Brain microvascular endothelial cell (primary cell): ENCODE measurements around the gene MGST3.
A peak's percentile ranks its signal among the peaks of the same experiment; 100 is the strongest.
"Not testable (repeated sequence)": the region's sequence is repeated elsewhere in the genome, so short reads cannot be mapped to it uniquely, and the experiment has no call there.

Experiments used
- DNase-seq: peaks from one replicate; pipeline ENCODE4 v3.0.0-alpha.2; 2020
- H3K27ac ChIP-seq: fragments of 250-450 bp; sonication (Bioruptor Pico); 2 replicates; pipeline ENCODE4 v1.5.1; 2020; ENCODE audit warnings: mild to moderate bottlenecking, moderate library complexity
- H3K27me3 ChIP-seq: fragments of 250-450 bp; sonication (Bioruptor Pico); replicated peaks from 2 replicates; pipeline ENCODE4 v1.5.1; 2020; ENCODE audit warnings: mild to moderate bottlenecking
- H3K36me3 ChIP-seq: fragments of 250-450 bp; sonication (Bioruptor Pico); replicated peaks from 2 replicates; pipeline ENCODE4 v1.5.1; 2020; ENCODE audit warnings: mild to moderate bottlenecking
- H3K4me3 ChIP-seq: 2 replicates; pipeline ENCODE4 v1.5.1; 2011; ENCODE audit warnings: low read depth, mild to moderate bottlenecking, control low read depth, low read length, moderate library complexity
- in situ Hi-C: cut with HindIII; loops from 2 replicates; pipeline ENCODE4 v1.10.0; 2017; ENCODE audit warnings: low sequenced_read_pairs, low pct_ligation_motif_present
- TF ChIP-seq, protein P1 (sequence below): IDR thresholded peaks from 2 replicates; pipeline ENCODE4 v1.5.1; 2011; ENCODE audit warnings: low read depth, mild to moderate bottlenecking, moderate library complexity, low read length, control low read depth, inconsistent platforms; ENCODE audit errors: missing control alignments

MGST3 gene

DNA sequence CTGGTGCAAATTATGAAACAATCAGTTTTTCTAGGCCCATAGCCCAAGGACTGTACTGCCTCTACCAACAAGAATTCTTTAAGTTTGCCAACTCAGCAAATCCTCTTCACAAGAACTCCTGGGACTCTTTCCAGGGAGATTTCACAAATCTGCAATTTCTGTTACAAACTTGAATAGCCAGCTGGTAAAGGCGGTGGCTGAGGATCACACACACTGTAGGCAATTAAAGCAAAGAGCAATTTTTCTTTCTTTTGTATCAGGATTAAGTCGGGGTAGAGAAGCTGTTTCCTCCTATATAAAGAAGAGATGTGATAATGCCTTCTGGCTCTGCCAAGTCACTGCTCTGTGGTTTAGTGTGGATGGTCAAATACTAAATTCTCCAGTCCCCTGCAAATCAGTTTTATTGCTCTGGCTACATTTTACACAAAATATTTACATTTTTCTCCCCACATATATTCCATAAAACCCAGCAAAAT lies 65.6 kb downstream of the MGST3 start:
- peak; percentile 38 for DNase-seq
- in situ Hi-C loops = no loop called here
- Histone ChIP-seq H3K27ac (peak overlapping the region; percentile 46), H3K4me3 (peak overlapping the region; percentile 96), H3K27me3 (no peaks in the 10 kb centered on the region), H3K36me3 (no peaks in the 10 kb centered on the region)
- TF ChIP-seq, protein P1, sequence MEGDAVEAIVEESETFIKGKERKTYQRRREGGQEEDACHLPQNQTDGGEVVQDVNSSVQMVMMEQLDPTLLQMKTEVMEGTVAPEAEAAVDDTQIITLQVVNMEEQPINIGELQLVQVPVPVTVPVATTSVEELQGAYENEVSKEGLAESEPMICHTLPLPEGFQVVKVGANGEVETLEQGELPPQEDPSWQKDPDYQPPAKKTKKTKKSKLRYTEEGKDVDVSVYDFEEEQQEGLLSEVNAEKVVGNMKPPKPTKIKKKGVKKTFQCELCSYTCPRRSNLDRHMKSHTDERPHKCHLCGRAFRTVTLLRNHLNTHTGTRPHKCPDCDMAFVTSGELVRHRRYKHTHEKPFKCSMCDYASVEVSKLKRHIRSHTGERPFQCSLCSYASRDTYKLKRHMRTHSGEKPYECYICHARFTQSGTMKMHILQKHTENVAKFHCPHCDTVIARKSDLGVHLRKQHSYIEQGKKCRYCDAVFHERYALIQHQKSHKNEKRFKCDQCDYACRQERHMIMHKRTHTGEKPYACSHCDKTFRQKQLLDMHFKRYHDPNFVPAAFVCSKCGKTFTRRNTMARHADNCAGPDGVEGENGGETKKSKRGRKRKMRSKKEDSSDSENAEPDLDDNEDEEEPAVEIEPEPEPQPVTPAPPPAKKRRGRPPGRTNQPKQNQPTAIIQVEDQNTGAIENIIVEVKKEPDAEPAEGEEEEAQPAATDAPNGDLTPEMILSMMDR = no peak

DNA sequence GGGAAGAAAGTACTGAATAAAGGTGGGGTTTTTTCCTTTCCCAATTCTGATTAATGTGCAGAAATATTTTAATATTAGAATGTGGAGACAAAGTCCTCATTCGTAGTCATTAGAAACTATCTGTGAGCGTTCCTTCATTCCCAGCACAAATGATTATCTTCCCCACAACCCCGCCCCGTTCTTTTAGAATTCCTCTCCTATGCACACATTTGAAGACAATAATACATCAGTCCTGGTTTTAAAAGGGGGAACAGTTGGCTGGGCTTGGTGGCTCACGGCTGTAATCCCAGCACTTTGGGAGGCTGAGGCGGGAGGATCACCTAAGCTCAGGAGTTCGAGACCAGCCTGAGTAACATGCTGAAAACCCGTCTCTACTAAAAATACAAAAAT lies 66.5 kb downstream of the MGST3 start:
- no peak for DNase-seq
- in situ Hi-C loops = no loop called here
- Histone ChIP-seq H3K36me3 (no peaks in the 10 kb centered on the region), H3K27me3 (no peaks in the 10 kb centered on the region), H3K27ac (peak overlapping the region; percentile 68), H3K4me3 (peak overlapping the region; percentile 96)
- TF ChIP-seq, protein P1 = no peak

DNA sequence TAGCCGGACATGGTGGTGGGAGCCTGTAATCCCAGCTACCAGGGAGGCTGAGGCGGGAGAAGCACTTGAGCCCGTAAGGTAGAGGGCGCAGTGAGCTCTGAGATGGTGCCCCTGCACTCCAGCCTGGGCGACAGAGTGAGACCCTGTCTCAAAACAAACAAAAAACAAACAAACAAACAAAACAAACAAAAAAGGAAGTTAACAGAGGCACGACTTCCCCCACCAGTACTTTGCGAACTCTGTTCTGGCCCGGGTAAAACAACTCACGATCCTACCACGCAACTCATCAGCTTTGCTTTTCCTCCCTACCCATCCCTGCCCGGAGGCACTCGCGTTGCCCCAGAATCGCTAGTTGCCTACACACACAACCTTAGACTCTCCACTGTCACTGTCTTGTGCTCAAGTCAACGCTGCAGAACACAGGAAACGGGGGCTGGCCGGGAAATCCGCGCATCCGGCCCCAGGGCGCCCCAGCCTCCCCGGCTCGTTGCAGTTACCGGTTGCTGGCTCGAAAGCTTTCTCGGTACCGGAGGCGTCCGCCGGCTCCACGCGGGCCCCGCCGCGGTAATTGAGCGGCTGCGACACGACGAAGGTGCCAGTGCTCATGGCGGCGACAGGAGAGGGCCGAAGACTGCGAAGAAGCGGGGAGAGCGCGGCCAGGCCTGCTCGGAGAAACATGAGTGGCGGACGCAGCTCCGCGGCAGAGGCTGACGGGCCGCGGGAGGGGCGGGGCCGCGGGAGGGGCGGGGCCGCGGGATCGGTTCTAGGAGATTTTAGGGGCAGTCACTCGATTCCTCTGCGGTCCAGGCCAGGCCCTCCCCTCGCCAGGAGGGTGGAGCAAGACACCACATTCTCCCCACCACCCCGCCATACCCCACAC lies 67.1 kb downstream of the MGST3 start, which contains the start of gene ALDH9A1:
Gene ALDH9A1 (minus strand): TSS at position 682 of the 880 bp plus-strand sequence. CDS start 4 bp downstream, at position 678.
- in situ Hi-C loops = no loop called here
- peak; percentile 79 for DNase-seq

DNA sequence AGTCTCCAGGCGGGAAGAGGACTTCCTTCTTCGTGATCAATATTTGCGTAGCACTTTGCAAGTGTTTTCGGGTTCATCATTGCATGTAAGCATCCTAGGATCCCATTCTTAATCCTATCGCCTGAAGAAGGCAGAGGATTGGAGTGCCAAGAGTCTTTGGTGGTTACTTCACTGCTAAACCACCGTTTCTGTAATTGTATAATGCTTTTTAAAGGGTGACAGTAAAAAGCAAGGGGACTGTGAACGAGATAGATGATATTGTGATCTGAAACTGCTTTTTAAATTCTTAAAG lies 67.7 kb downstream of the MGST3 start:
- in situ Hi-C loops = no loop called here
- DNase-seq = no peak
- no peaks in the 10 kb centered on the region for H3K36me3 ChIP-seq
- H3K27me3 ChIP-seq = no peaks in the 10 kb centered on the region
- peak overlapping the region; percentile 96 for H3K4me3 ChIP-seq
- TF ChIP-seq, protein P1 = no peak
- no peak overlapping the region for H3K27ac ChIP-seq

More for the DNA sequence above, 67.1 kb downstream of the MGST3 start, which contains the start of gene ALDH9A1:
- Histone ChIP-seq H3K27me3 (no peaks in the 10 kb centered on the region), H3K27ac (peak within 1 kb of the TSS; percentile 68), H3K36me3 (no peaks in the 10 kb centered on the region), H3K4me3 (peak within 1 kb of the TSS; percentile 96)
- TF ChIP-seq, protein P1 = peak; percentile 50

DNA sequence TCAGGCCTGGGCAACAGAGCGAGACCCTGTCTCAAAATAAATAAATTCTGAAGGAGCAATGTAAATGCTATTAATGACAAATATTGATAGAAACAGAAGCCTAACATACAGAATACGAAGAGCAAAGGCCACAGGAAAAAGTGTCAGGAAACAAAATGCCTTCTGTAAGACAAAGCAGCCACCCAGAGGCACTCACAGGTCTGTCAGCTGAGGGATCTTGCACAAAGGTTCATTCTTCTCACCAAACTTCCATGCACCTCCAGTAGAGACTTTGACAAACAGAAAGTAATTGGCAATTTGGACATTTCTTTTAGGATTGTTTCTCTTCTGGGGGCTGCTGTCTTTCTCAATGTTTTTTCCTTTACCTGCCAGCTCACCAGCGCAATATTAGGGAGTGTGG lies 68.5 kb downstream of the MGST3 start:
- in situ Hi-C loops = no loop called here
- no peak for DNase-seq
- Histone ChIP-seq H3K4me3 (no peak overlapping the region), H3K27ac (no peak overlapping the region), H3K27me3 (no peaks in the 10 kb centered on the region), H3K36me3 (no peaks in the 10 kb centered on the region)
- TF ChIP-seq, protein P1 = no peak

DNA sequence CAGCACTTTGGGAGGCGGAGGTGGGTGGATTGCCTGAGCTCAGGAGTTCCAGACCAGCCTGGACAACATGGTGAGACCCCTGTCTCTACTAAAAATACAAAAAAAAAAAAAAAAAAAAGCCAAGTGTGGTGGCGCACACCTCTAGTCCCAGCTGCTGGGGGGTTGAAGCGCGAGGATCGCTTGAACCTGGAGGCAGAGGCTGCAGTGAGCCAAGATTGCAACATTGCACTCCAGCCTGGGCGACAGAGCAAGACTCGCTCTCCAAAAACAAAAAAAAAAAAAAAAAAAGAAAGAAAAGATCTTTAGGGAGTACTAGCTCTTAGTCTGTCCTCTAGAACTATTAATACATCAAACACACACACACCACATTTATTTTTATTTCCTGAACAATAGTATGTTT lies 70.9 kb downstream of the MGST3 start:
- not testable (repeated sequence) for H3K4me3 ChIP-seq, H3K36me3 ChIP-seq, H3K27me3 ChIP-seq, DNase-seq, H3K27ac ChIP-seq
- in situ Hi-C loops = loop anchor here (25.0 kb wide), 1 partner anchor 210 kb away; no protein-coding TSS in a partner anchor
